Left ventricle myocardium inferior (tissue), 1 donor: ENCODE data around the gene LRRC8D. TPM values are rescaled to one million over a fixed set of nuclear protein-coding genes. Genes with fewer than 3 reads are reported as not detected.
"Not testable (repeated sequence)": the region's sequence is repeated elsewhere in the genome, so short reads cannot be mapped to it uniquely, and the experiment has no call there.

Experiments
- DNase-seq: peaks from one replicate; pipeline ENCODE4 v3.0.0-alpha.2; 2020
- H3K27ac ChIP-seq: fragments of 200-600 bp; replicated peaks from 2 replicates; pipeline ENCODE4 v1.8.0; 2021
- H3K27me3 ChIP-seq: fragments of 200-600 bp; 2 replicates; pipeline ENCODE4 v1.8.0; 2021; ENCODE audit warnings: low read depth
- H3K36me3 ChIP-seq: fragments of 200-600 bp; 2 replicates; pipeline ENCODE4 v1.8.0; 2021
- H3K4me1 ChIP-seq: fragments of 200-600 bp; 2 replicates; pipeline ENCODE4 v1.8.0; 2021
- H3K4me3 ChIP-seq: fragments of 200-600 bp; 2 replicates; pipeline ENCODE4 v1.8.0; 2021; ENCODE audit warnings: mild to moderate bottlenecking, moderate library complexity
- H3K9me3 ChIP-seq: fragments of 200-600 bp; replicated peaks from 2 replicates; pipeline ENCODE4 v1.8.0; 2021
- CTCF ChIP-seq: fragments of 200-600 bp; IDR thresholded peaks from 2 replicates; pipeline ENCODE4 v1.8.0; 2021; ENCODE audit warnings: antibody characterized with exemption, mild to moderate bottlenecking, borderline replicate concordance
- intact Hi-C: fragments of 100-400 bp; cut with micrococcal nuclease; formaldehyde crosslinking; loops from one replicate; pipeline ENCODE4 v1.11.0; 2022
- long read RNA-seq: library from polyadenylated mRNA; unstranded; transcript quantifications from one replicate; pipeline ENCODE4 v2.0.0, GENCODE V29; 2021
- total RNA-seq: library from RNA; stranded (reverse); fragmentation: NEBNext Ultra II Directional; extraction: Animal tissue kit (Norgen Biotek cat#: 25700); gene quantifications from one replicate; pipeline ENCODE4 v1.2.1, GENCODE V29; 2021
- donor health status: DM: no; HTN: yes; CAD: no; lungs with severe emphysema.

The LRRC8D gene
- 6.4 TPM for total RNA-seq
- long read RNA-seq, partial matches to known transcripts: 0 of 3 reads
- long read RNA-seq, other reads (novel, unspliced or antisense): 1 of 3 reads

- H3K9me3 ChIP-seq: no peaks in the 10 kb centered on the region
- peak within 1 kb of the TSS; percentile 91 for H3K27ac ChIP-seq
- intact Hi-C loops: no loop called here
- peak; percentile 88 for DNase-seq
- peaks cover 55% of the 10 kb centered on the region for H3K4me1 ChIP-seq
- H3K27me3 ChIP-seq: no peaks in the 10 kb centered on the region
- H3K4me3 ChIP-seq: peak within 1 kb of the TSS; percentile 90
- no peaks in the 10 kb centered on the region for H3K36me3 ChIP-seq
- no peak for TF ChIP-seq CTCF
Observed at GRCh38 chr1:89820422-89821321, at the start of gene LRRC8D. Gene LRRC8D, plus strand, starts transcription at chr1:89821032. Its CDS starts 112,037 bp downstream, at chr1:89933069.

GRCh38 chr1:89771991-89772560 is 48.8 kb upstream of the LRRC8D start:
- no peaks in the 10 kb centered on the region for H3K27me3 ChIP-seq
- H3K9me3 ChIP-seq: no peaks in the 10 kb centered on the region
- DNase-seq: no peak
- intact Hi-C loops: no loop called here
- TF ChIP-seq CTCF: no peak
- no peak overlapping the region for H3K4me3 ChIP-seq
- H3K36me3 ChIP-seq: no peaks in the 10 kb centered on the region
- H3K27ac ChIP-seq: no peak overlapping the region
- peaks cover 4% of the 10 kb centered on the region for H3K4me1 ChIP-seq

GRCh38 chr1:89776104-89776503 is 44.7 kb upstream of the LRRC8D start:
- intact Hi-C loops, H3K27me3 ChIP-seq, H3K36me3 ChIP-seq, H3K27ac ChIP-seq, H3K9me3 ChIP-seq, H3K4me3 ChIP-seq, H3K4me1 ChIP-seq, DNase-seq: not testable (repeated sequence)

- H3K4me3 ChIP-seq, H3K27ac ChIP-seq, H3K27me3 ChIP-seq, H3K36me3 ChIP-seq, H3K4me1 ChIP-seq, intact Hi-C loops, DNase-seq, H3K9me3 ChIP-seq: not testable (repeated sequence)
Observed at GRCh38 chr1:89777271-89777670, 43.6 kb upstream of the LRRC8D start.

- Histone ChIP-seq H3K9me3 (no peaks in the 10 kb centered on the region), H3K4me3 (no peak overlapping the region), H3K27me3 (no peaks in the 10 kb centered on the region), H3K27ac (no peak overlapping the region), H3K4me1 (no peaks in the 10 kb centered on the region), H3K36me3 (no peaks in the 10 kb centered on the region)
- no peak for DNase-seq
- intact Hi-C loops: no loop called here
- TF ChIP-seq CTCF: no peak
Observed at GRCh38 chr1:89779151-89779940, 41.5 kb upstream of the LRRC8D start.

- Histone ChIP-seq H3K27ac (no peak overlapping the region), H3K36me3 (no peaks in the 10 kb centered on the region), H3K4me1 (no peaks in the 10 kb centered on the region), H3K4me3 (no peak overlapping the region), H3K27me3 (no peaks in the 10 kb centered on the region), H3K9me3 (no peaks in the 10 kb centered on the region)
- peak; percentile 27 for TF ChIP-seq CTCF
- intact Hi-C loops: no loop called here
- DNase-seq: no peak
Observed at GRCh38 chr1:89780721-89781120, 40.1 kb upstream of the LRRC8D start.
